22Rv1 (cell line): ENCODE measurements around the gene LMTK3.

ENCODE experiments used
- H3K27ac ChIP-seq: fragments of 450-650 bp; 2 replicates; pipeline ENCODE4 v1.5.1; 2017
- ZFX ChIP-seq: fragments of 450-650 bp; IDR thresholded peaks from 2 replicates; pipeline ENCODE4 v1.6.1; 2017; ENCODE audit warnings: antibody characterized with exemption, borderline replicate concordance
- TF ChIP-seq, protein P1 (sequence below): fragments of 450-650 bp; IDR thresholded peaks from 2 replicates; pipeline ENCODE4 v1.5.1; 2017; ENCODE audit warnings: mild to moderate bottlenecking

LMTK3 gene

DNA sequence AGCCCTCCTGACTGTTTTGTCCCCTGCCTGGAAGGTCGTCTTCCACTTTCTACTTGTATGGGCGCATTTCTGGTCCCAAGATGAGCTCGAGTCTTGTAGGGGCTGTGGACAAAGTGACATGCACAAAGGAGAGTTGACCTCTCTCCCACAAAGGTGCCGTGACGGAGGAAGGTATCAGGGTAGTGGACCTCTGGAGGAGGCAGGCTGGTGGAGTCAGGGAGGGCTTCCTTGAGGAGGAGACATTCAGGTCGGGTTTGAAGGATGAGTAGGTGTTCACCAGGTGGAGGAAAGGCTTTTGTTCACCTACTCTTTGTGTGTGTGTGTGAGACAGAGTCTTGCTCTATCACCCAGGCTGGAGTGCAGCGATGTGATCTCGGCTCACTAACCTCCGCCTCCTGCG lies 40.8 kb downstream of the LMTK3 start:
- TF ChIP-seq, protein P1, sequence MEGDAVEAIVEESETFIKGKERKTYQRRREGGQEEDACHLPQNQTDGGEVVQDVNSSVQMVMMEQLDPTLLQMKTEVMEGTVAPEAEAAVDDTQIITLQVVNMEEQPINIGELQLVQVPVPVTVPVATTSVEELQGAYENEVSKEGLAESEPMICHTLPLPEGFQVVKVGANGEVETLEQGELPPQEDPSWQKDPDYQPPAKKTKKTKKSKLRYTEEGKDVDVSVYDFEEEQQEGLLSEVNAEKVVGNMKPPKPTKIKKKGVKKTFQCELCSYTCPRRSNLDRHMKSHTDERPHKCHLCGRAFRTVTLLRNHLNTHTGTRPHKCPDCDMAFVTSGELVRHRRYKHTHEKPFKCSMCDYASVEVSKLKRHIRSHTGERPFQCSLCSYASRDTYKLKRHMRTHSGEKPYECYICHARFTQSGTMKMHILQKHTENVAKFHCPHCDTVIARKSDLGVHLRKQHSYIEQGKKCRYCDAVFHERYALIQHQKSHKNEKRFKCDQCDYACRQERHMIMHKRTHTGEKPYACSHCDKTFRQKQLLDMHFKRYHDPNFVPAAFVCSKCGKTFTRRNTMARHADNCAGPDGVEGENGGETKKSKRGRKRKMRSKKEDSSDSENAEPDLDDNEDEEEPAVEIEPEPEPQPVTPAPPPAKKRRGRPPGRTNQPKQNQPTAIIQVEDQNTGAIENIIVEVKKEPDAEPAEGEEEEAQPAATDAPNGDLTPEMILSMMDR, result no peak
- TF ChIP-seq ZFX, result no peak
- H3K27ac ChIP-seq, result peak overlapping the region; percentile 97; the same call in 1 of the 2 replicates

GRCh38 chr19:48469934-48470680 lies 41.5 kb downstream of the LMTK3 start:
- H3K27ac ChIP-seq, result peak overlapping the region; percentile 97
- TF ChIP-seq, protein P1, result no peak
- TF ChIP-seq ZFX, result no peak

DNA sequence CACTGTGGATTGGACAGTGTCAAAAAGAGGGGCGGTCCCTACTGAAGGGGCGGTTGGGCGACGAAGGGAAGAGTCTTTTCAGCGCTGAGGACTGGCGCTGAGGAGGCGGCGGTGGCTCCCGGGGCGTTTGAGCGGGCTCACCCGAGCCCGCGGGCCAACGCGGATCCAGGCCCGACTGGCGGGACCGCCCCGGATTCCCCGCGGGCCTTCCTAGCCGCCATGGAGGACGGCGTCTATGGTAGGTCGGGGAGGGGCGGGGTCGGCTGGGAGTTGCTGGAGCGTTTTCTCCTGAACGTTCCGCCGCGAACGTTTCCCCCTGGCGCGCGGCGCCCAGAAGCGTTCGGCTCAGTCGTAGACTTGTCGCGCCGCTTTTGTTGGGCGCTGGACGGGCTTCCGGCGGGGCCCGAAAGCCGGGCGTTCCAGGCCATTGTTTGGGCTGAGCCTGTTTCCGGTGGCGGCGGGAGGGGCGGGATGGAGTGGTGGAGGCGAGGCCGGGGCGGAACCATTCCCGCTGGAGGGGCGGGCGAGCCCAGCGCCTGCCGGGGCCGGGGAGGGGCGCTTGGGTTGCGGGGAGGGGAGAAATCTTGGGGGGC lies 42.2 kb downstream of the LMTK3 start, which contains the start of gene CYTH2:
CYTH2 (plus strand) TSS at position 81 of the 593 bp plus-strand sequence; CDS start at position 220, 139 bp downstream.
- TF ChIP-seq, protein P1, result no peak
- no peak for TF ChIP-seq ZFX
- H3K27ac ChIP-seq, result peak within 1 kb of the TSS; percentile 97

DNA sequence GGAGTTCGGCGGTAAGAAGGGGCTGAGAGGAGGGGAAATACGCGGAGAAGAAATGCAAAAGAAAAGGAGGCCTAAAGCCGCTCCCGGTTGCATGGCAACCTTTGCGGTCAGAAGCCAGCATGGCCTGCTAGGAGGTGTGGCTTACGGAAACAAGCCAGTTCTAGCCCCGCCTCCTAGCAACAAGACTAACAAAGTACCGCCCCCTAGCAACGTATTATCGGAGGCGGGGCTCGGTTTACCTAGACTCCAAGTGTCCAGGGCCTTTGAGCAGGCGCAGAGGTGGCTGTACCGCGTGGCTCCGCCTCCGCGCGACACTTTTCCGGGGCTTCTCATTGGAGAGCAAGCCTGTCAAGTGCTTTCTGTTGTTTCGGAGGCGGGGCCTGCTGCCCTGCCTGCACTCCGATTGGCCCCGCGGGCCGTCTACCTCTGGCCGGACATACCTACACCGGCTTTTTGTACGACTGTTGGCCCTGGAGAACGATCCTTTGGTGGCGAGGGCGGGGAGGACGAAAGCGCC lies 42.8 kb downstream of the LMTK3 start:
- no peak for TF ChIP-seq ZFX
- TF ChIP-seq, protein P1, result no peak
- H3K27ac ChIP-seq, result peak overlapping the region; percentile 97

DNA sequence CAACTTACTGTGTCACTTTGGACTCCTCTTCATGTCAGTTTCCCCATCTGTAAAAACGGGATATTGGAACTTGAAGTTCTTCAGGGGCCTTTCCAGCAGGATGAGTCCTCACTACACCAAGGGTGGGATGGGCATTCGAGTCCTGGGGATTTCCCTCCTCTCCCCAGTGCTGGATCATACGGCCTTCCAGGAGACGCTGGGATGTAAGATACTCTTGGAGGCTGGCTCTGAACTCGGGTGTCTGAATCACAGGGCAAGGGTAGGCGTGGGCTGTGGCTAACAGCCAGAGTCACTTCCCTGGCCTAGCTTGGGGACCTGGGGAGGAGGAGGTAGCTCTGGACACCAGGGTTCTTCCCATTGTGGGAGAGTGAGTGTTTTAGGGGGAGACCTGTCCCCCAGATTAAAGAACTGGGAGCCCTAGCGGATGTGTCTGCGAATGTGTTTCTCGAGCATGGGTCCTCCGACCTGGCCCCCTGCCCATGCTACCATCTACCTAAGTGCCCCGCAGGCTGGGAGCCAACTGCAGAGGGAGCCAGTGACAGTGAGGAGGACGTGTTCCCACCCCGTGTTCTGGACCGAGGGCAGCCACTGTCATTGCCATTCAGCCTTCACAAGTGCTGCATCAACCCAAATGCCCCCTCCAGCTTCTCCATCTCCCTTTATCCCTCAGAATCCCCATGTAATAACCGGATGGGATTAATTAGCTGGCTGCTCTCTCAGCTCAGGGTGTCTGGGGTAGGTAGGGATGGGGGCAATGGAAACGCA lies 44.9 kb downstream of the LMTK3 start:
- no peak overlapping the region for H3K27ac ChIP-seq
- TF ChIP-seq ZFX, result no peak
- TF ChIP-seq, protein P1, result no peak

DNA sequence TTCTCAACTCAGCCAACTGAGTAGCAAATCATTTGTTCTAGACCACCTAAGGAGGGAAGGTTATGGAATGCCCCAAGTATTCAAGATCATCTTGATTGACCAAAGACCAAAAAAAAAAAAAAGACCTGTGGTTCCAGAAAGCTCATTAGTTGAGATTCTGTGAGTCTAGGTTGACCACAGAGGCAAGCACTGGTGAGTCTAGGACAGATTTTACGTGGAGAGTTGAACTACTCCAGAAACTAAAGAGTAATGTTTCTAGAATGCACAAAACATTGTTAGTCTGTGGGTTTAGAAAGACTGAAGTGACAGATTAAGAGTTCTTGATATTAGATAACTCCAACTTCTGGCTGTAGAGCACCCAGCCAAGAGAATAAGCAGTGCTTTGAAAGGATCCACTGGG lies 46.4 kb downstream of the LMTK3 start:
- 0 out of 2 replicates have a peak overlapping the region, but pooled peaks have one; percentile 9 for H3K27ac ChIP-seq
- TF ChIP-seq, protein P1, result no peak
- no peak for TF ChIP-seq ZFX
